ENCODE data around the gene TIPRL. TPM values are rescaled to one million over a fixed set of nuclear protein-coding genes. Genes with fewer than 3 reads are reported as not detected.
A peak's percentile ranks its signal among the peaks of the same experiment; 100 is the strongest.

The TIPRL gene
- total RNA-seq, 1 donor from 2014 or later = 27.4 TPM

DNA sequence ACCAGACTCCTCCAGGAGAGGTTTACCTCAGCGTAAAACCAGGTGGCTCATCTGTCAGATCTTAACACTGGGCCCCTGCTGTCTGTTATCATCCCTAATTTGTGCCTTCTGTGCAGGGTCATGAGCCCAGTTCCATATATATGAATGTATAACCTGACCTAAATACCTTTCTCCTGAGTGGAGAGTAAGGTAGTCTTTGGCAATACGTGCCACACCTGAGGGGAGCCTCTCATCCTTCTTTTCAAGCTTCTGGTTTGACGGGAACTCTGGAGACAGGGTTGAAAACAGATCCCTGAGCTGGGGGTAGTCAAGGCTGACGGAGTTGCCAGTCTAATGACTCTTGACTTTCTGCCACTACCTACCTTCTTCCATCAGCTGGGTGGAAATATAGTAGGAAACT lies 51.1 kb downstream of the TIPRL start:
- no peak overlapping the region for H3K4me3 Mint-ChIP-seq (ENCODE audit: low read depth)
- no peaks in the 10 kb centered on the region for H3K9me3 Mint-ChIP-seq (ENCODE audit: low read depth)
- no peak overlapping the region for H3K27ac Mint-ChIP-seq
- DNase-seq (ENCODE audit: low spot score, unreplicated experiment) = no peak
- peaks cover 12% of the 10 kb centered on the region for H3K4me1 Mint-ChIP-seq (ENCODE audit: low read depth)
- TF ChIP-seq, protein P1, sequence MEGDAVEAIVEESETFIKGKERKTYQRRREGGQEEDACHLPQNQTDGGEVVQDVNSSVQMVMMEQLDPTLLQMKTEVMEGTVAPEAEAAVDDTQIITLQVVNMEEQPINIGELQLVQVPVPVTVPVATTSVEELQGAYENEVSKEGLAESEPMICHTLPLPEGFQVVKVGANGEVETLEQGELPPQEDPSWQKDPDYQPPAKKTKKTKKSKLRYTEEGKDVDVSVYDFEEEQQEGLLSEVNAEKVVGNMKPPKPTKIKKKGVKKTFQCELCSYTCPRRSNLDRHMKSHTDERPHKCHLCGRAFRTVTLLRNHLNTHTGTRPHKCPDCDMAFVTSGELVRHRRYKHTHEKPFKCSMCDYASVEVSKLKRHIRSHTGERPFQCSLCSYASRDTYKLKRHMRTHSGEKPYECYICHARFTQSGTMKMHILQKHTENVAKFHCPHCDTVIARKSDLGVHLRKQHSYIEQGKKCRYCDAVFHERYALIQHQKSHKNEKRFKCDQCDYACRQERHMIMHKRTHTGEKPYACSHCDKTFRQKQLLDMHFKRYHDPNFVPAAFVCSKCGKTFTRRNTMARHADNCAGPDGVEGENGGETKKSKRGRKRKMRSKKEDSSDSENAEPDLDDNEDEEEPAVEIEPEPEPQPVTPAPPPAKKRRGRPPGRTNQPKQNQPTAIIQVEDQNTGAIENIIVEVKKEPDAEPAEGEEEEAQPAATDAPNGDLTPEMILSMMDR (IDR thresholded peaks at IDR 0.05; ENCODE audit: unreplicated experiment) = no peak
- H3K36me3 Mint-ChIP-seq (ENCODE audit: insufficient read depth) = peaks cover 20% of the 10 kb centered on the region
- H3K27me3 Mint-ChIP-seq = no peaks in the 10 kb centered on the region

DNA sequence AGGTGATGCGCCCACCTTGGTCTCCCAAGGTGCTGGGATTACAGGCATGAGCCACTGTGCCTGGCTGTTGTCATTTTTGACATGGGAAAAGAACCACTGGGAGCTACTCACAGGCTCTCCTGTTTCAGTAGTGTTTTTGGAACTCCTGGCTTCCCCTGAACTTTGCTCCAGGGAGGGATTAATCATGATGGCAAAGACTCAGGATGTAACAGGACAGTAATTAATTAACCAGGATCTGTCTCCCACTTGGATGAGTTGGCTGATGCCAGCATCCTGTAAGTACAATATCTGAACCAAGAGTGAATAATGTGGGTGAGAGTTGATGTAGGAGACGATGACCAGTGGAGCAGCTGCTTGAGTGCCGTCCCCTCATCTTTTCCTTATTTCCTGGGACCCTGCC lies 51.9 kb downstream of the TIPRL start:
- H3K36me3 Mint-ChIP-seq (ENCODE audit: insufficient read depth) = peaks cover 23% of the 10 kb centered on the region
- no peak overlapping the region for H3K27ac Mint-ChIP-seq
- DNase-seq (ENCODE audit: low spot score, unreplicated experiment) = no peak
- no peaks in the 10 kb centered on the region for H3K27me3 Mint-ChIP-seq
- H3K4me1 Mint-ChIP-seq (ENCODE audit: low read depth) = peaks cover 13% of the 10 kb centered on the region
- no peaks in the 10 kb centered on the region for H3K9me3 Mint-ChIP-seq (ENCODE audit: low read depth)
- H3K4me3 Mint-ChIP-seq (ENCODE audit: low read depth) = no peak overlapping the region
- TF ChIP-seq, protein P1 (IDR thresholded peaks at IDR 0.05; ENCODE audit: unreplicated experiment) = no peak

DNA sequence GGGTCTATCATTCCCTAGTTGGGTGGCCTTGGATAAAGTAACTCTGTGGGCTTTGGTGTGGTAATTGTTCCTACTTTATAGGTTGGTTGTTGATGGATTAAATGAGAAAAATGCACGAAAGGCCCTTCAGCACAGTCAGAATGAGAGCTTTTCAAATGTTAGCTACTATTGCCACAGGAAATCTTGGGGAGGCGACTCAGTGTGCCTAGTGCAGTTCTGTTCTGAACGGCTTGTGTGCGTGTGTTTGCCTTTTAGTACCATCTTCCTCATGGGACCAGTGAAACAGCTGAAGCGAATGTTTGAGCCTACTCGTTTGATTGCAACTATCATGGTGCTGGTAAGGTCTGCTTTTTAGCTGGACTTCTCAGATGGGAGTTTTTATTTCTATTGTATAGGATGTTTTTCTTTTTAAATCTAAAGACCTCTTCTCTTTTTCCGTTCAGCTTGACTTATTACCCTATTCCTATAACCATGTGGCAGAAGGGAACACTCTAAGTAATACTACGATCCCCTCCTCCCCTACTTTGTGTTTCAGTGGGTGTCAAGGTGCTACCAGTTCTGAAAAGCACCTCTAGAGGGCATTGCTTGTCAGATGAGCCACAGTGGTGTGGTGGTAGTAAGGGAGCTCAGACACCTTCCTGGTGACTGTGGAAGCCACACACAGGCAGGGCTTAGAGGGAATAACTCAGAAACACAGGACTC lies 56.2 kb downstream of the TIPRL start:
- peaks cover 34% of the 10 kb centered on the region for H3K36me3 Mint-ChIP-seq (ENCODE audit: insufficient read depth)
- no peak for DNase-seq (ENCODE audit: low spot score, unreplicated experiment)
- TF ChIP-seq, protein P1 (IDR thresholded peaks at IDR 0.05; ENCODE audit: unreplicated experiment) = peak; percentile 61
- no peak overlapping the region for H3K27ac Mint-ChIP-seq
- H3K9me3 Mint-ChIP-seq (ENCODE audit: low read depth) = no peaks in the 10 kb centered on the region
- H3K4me3 Mint-ChIP-seq (ENCODE audit: low read depth) = no peak overlapping the region
- H3K4me1 Mint-ChIP-seq (ENCODE audit: low read depth) = peaks cover 9% of the 10 kb centered on the region
- H3K27me3 Mint-ChIP-seq = no peaks in the 10 kb centered on the region

DNA sequence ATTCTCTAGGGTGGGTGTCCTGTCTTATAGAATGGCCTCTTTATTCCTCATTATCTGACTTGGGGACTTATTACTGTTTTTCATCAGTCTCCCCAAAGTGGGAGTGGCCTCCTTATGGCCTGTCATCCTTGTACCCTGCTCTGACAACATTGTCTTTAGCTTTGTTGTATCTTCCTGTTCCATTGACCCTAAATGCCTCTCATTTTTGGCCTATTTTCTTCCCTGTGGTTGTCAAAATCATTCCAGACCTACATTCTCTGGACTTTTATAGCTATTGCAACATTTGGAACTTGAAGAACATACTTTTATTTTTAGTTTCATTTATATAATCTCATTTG lies 56.8 kb downstream of the TIPRL start:
- Mint-ChIP-seq H3K9me3 (ENCODE audit: low read depth) (no peaks in the 10 kb centered on the region), H3K36me3 (ENCODE audit: insufficient read depth) (peaks cover 38% of the 10 kb centered on the region), H3K4me1 (ENCODE audit: low read depth) (peaks cover 9% of the 10 kb centered on the region), H3K27me3 (no peaks in the 10 kb centered on the region), H3K4me3 (ENCODE audit: low read depth) (no peak overlapping the region), H3K27ac (no peak overlapping the region)
- DNase-seq (ENCODE audit: low spot score, unreplicated experiment) = no peak
- TF ChIP-seq, protein P1 (IDR thresholded peaks at IDR 0.05; ENCODE audit: unreplicated experiment) = no peak

DNA sequence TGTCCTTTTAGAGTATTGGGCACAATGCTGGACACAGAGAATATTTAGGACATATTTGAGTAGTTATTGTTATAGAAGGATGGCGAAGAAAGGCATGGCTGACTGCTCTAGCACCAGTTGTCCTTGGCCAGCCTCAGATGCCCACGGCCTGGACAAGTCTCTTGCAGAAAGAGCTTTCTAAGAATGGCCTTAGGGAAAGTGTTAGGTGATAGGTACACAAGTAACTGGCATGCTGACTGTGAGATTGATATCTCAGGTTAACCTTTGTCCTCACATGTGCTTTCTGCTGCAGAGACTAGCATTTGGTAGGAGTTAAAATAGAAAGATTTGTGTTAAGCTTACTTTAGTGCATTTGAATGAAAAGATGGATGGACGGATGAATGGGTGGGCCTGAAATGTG lies 57.2 kb downstream of the TIPRL start:
- Mint-ChIP-seq H3K4me1 (ENCODE audit: low read depth) (peaks cover 9% of the 10 kb centered on the region), H3K4me3 (ENCODE audit: low read depth) (no peak overlapping the region), H3K27me3 (no peaks in the 10 kb centered on the region), H3K36me3 (ENCODE audit: insufficient read depth) (peaks cover 39% of the 10 kb centered on the region), H3K27ac (no peak overlapping the region), H3K9me3 (ENCODE audit: low read depth) (no peaks in the 10 kb centered on the region)
- DNase-seq (ENCODE audit: low spot score, unreplicated experiment) = no peak
- TF ChIP-seq, protein P1 (IDR thresholded peaks at IDR 0.05; ENCODE audit: unreplicated experiment) = no peak
